Measurements from ENCODE around the gene RAB4A.

The RAB4A gene

DNA sequence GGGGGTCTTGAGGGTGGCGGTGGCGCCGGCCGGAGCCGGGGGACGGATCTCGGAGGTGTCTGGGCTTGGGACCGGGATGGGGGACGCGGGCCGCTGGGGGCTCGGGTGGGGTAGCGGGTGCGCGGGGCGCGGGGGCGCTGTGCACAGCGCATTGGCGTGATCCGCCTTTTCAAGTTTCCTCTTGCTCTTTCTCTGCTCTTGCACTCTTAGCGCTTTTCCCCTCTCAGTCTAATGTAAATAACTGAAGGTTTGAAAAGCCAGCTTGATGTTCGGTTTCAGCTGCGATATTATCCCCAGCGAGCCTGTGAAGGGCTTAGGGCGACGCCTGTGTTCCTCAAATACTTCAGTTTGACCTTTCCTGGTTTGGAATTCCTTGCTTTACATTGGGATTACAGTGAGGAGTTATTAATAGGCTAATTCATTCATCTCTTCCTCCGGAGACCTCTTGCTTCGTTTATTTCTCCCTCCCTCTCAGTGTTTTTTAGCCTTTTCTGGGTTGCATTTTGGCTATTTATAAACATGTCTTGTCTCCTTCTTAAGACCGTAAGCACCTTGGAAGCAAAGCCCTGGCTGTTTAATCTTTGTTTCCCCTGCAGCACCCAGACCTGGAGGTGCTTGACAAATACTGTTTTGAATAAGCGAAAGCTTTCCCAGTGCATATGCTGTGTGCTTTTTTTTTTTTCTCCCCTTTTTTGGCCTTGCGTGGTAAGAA lies 693 bp downstream of the RAB4A start (continued):
- TF ChIP-seq, protein P1, sequence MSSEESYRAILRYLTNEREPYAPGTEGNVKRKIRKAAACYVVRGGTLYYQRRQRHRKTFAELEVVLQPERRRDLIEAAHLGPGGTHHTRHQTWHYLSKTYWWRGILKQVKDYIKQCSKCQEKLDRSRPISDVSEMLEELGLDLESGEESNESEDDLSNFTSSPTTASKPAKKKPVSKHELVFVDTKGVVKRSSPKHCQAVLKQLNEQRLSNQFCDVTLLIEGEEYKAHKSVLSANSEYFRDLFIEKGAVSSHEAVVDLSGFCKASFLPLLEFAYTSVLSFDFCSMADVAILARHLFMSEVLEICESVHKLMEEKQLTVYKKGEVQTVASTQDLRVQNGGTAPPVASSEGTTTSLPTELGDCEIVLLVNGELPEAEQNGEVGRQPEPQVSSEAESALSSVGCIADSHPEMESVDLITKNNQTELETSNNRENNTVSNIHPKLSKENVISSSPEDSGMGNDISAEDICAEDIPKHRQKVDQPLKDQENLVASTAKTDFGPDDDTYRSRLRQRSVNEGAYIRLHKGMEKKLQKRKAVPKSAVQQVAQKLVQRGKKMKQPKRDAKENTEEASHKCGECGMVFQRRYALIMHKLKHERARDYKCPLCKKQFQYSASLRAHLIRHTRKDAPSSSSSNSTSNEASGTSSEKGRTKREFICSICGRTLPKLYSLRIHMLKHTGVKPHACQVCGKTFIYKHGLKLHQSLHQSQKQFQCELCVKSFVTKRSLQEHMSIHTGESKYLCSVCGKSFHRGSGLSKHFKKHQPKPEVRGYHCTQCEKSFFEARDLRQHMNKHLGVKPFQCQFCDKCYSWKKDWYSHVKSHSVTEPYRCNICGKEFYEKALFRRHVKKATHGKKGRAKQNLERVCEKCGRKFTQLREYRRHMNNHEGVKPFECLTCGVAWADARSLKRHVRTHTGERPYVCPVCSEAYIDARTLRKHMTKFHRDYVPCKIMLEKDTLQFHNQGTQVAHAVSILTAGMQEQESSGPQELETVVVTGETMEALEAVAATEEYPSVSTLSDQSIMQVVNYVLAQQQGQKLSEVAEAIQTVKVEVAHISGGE (tag by site-specific recombination; conservative IDR thresholded peaks at IDR 0.05; ENCODE audit: low read depth) = no peak; the same call in 1 of the 2 replicates
- TF ChIP-seq ZNF623 (tag by site-specific recombination; IDR thresholded peaks at IDR 0.05) (no peak), WT1 (tag by site-specific recombination; IDR thresholded peaks at IDR 0.05) (no peak; the same call in 1 of the 2 replicates), ZNF660 (tag by site-specific recombination; IDR thresholded peaks at IDR 0.05) (no peak), ZNF843 (tag by site-specific recombination; IDR thresholded peaks at IDR 0.05) (no peak), ZNF514 (tag by site-specific recombination; IDR thresholded peaks at IDR 0.05) (no peak), FEZF1 (tag by site-specific recombination; IDR thresholded peaks at IDR 0.05) (peak; percentile 97), ZNF792 (tag by site-specific recombination; IDR thresholded peaks at IDR 0.05) (no peak), ZNF830 (tag by site-specific recombination; IDR thresholded peaks at IDR 0.05; ENCODE audit: low read depth) (no peak), ZNF221 (tag by site-specific recombination; IDR thresholded peaks at IDR 0.05; ENCODE audit: borderline replicate concordance) (no peak), KLF16 (tag by site-specific recombination; IDR thresholded peaks at IDR 0.05) (0 out of 2 replicates have a peak, but pooled peaks have one; percentile 35), IKZF3 (tag by site-specific recombination; IDR thresholded peaks at IDR 0.05) (0 out of 2 replicates have a peak, but pooled peaks have one; percentile 45), SCRT2 (tag by site-specific recombination; IDR thresholded peaks at IDR 0.05) (no peak), ZIC2 (tag by site-specific recombination; IDR thresholded peaks at IDR 0.05) (no peak), GLIS2 (tag by site-specific recombination; IDR thresholded peaks at IDR 0.05) (peak; percentile 67), ZNF169 (tag by site-specific recombination; IDR thresholded peaks at IDR 0.05) (no peak), ZNF560 (tag by site-specific recombination; IDR thresholded peaks at IDR 0.05; ENCODE audit: borderline replicate concordance) (no peak), HOXD13 (CRISPR knock-in tag; IDR thresholded peaks at IDR 0.05; ENCODE audit: borderline replicate concordance) (no peak), ZNF341 (tag by site-specific recombination; IDR thresholded peaks at IDR 0.05; ENCODE audit: low read depth) (0 out of 2 replicates have a peak, but pooled peaks have one; percentile 45)
- TF ChIP-seq, protein P2, sequence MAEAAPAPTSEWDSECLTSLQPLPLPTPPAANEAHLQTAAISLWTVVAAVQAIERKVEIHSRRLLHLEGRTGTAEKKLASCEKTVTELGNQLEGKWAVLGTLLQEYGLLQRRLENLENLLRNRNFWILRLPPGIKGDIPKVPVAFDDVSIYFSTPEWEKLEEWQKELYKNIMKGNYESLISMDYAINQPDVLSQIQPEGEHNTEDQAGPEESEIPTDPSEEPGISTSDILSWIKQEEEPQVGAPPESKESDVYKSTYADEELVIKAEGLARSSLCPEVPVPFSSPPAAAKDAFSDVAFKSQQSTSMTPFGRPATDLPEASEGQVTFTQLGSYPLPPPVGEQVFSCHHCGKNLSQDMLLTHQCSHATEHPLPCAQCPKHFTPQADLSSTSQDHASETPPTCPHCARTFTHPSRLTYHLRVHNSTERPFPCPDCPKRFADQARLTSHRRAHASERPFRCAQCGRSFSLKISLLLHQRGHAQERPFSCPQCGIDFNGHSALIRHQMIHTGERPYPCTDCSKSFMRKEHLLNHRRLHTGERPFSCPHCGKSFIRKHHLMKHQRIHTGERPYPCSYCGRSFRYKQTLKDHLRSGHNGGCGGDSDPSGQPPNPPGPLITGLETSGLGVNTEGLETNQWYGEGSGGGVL (tag by site-specific recombination; IDR thresholded peaks at IDR 0.05) = no peak
- TF ChIP-seq, protein P3, sequence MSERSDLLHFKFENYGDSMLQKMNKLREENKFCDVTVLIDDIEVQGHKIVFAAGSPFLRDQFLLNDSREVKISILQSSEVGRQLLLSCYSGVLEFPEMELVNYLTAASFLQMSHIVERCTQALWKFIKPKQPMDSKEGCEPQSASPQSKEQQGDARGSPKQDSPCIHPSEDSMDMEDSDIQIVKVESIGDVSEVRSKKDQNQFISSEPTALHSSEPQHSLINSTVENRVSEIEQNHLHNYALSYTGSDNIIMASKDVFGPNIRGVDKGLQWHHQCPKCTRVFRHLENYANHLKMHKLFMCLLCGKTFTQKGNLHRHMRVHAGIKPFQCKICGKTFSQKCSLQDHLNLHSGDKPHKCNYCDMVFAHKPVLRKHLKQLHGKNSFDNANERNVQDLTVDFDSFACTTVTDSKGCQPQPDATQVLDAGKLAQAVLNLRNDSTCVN (tag by site-specific recombination; optimal IDR thresholded peaks at IDR 0.05) = peak; percentile 65
- TF ChIP-seq, protein P4, sequence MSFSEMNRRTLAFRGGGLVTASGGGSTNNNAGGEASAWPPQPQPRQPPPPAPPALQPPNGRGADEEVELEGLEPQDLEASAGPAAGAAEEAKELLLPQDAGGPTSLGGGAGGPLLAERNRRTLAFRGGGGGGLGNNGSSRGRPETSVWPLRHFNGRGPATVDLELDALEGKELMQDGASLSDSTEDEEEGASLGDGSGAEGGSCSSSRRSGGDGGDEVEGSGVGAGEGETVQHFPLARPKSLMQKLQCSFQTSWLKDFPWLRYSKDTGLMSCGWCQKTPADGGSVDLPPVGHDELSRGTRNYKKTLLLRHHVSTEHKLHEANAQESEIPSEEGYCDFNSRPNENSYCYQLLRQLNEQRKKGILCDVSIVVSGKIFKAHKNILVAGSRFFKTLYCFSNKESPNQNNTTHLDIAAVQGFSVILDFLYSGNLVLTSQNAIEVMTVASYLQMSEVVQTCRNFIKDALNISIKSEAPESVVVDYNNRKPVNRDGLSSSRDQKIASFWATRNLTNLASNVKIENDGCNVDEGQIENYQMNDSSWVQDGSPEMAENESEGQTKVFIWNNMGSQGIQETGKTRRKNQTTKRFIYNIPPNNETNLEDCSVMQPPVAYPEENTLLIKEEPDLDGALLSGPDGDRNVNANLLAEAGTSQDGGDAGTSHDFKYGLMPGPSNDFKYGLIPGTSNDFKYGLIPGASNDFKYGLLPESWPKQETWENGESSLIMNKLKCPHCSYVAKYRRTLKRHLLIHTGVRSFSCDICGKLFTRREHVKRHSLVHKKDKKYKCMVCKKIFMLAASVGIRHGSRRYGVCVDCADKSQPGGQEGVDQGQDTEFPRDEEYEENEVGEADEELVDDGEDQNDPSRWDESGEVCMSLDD (tag by site-specific recombination; IDR thresholded peaks at IDR 0.05) = peak; percentile 39; the same call in 1 of the 2 replicates
- TF ChIP-seq, protein P5, sequence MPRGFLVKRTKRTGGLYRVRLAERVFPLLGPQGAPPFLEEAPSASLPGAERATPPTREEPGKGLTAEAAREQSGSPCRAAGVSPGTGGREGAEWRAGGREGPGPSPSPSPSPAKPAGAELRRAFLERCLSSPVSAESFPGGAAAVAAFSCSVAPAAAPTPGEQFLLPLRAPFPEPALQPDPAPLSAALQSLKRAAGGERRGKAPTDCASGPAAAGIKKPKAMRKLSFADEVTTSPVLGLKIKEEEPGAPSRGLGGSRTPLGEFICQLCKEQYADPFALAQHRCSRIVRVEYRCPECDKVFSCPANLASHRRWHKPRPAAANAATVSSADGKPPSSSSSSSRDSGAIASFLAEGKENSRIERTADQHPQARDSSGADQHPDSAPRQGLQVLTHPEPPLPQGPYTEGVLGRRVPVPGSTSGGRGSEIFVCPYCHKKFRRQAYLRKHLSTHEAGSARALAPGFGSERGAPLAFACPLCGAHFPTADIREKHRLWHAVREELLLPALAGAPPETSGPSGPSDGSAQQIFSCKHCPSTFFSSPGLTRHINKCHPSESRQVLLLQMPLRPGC (tag by site-specific recombination; IDR thresholded peaks at IDR 0.05) = no peak
- TF ChIP-seq, protein P6, sequence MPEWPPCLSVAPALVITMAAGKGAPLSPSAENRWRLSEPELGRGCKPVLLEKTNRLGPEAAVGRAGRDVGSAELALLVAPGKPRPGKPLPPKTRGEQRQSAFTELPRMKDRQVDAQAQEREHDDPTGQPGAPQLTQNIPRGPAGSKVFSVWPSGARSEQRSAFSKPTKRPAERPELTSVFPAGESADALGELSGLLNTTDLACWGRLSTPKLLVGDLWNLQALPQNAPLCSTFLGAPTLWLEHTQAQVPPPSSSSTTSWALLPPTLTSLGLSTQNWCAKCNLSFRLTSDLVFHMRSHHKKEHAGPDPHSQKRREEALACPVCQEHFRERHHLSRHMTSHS (tag by site-specific recombination; IDR thresholded peaks at IDR 0.05) = no peak
- TF ChIP-seq, protein P7, sequence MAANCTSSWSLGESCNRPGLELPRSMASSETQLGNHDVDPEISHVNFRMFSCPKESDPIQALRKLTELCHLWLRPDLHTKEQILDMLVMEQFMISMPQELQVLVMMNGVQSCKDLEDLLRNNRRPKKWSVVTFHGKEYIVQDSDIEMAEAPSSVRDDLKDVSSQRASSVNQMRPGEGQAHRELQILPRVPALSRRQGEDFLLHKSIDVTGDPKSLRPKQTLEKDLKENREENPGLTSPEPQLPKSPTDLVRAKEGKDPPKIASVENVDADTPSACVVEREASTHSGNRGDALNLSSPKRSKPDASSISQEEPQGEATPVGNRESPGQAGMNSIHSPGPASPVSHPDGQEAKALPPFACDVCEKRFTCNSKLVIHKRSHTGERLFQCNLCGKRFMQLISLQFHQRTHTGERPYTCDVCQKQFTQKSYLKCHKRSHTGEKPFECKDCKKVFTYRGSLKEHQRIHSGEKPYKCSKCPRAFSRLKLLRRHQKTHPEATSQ (tag by site-specific recombination; IDR thresholded peaks at IDR 0.05) = no peak

Data from HEK293 (cell line).